HepG2 (cell line): ENCODE results near the gene USP2.

Experiments used
- FOXA3 ChIP-seq: IDR thresholded peaks from 2 replicates; pipeline ENCODE4 v1.6.1; 2016; ENCODE audit warnings: missing genetic modification reagents, missing compliant biosample characterization
- HOXA3 ChIP-seq: sonication (generic); formaldehyde crosslinking; IDR thresholded peaks from 2 replicates; pipeline ENCODE4 v1.5.0; 2020; ENCODE audit warnings: missing genetic modification reagents
- NCOA2 ChIP-seq: sonication (generic); formaldehyde crosslinking; IDR thresholded peaks from 2 replicates; pipeline ENCODE4 v1.8.0; 2022; ENCODE audit warnings: inconsistent platforms
- ZNF260 ChIP-seq: sonication (generic); formaldehyde crosslinking; IDR thresholded peaks from 2 replicates; pipeline ENCODE4 v1.4.0; 2020; ENCODE audit warnings: missing genetic modification reagents, low read depth, mild to moderate bottlenecking, borderline replicate concordance
- ZNF672 ChIP-seq: sonication (generic); formaldehyde crosslinking; IDR thresholded peaks from 2 replicates; pipeline ENCODE4 v1.8.1; 2022; ENCODE audit warnings: missing genetic modification reagents

DNA sequence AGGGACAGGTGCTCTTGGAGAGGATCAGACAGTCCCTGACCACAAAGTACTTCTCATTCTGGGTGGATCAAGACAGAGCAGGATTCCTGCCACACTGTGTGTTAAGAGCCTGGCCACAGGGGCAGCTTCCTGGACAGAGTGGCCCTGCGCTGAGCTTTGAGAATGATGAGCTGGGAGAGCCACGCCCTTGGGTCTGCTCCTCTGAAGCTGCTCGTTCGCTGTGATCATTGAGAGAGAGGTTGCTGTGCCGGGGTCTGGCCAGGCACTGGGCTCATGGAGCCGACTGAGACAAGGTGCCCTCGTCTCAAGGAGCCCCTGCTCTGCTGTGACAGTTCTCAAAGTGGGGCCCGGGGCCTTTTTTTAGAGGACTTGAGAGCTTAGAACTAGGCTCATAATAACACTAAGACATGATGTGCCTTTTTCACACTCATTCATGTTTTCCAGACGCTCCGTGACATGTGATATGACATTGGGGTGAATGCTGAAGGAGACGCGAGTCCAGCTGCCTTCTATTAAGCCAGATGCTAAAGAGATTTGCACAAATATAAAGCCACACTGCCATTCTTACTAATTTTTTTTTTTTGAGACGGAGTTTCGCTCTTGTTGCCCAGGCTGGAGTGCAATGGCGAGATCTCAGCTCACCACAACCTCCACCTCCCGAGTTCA lies 33.4 kb downstream of the USP2 start:
- TF ChIP-seq FOXA3 (CRISPR knock-in tag) (no peak), ZNF672 (CRISPR knock-in tag) (no peak), HOXA3 (no peak), NCOA2 (no peak), ZNF260 (CRISPR knock-in tag) (no peak)
